COR-L47 (cell line): ENCODE data around the gene SCGB3A1.

Source experiments
- DNase-seq: peaks from one replicate; lab custom pipeline; 2025; lab: John Stamatoyannopoulos, UW

SCGB3A1 gene

GRCh38 chr5:180591311-180591887, at the start of gene SCGB3A1:
Gene SCGB3A1, minus strand, starts transcription at chr5:180591499. Its CDS starts 37 bp downstream, at chr5:180591462.
- DNase-seq, result no peak

- DNase-seq, result no peak
Measured at GRCh38 chr5:180640611-180640860, 49.2 kb upstream of the SCGB3A1 start.

- no peak for DNase-seq
Measured at GRCh38 chr5:180639741-180640610, 48.7 kb upstream of the SCGB3A1 start.

- no peak for DNase-seq
Measured at GRCh38 chr5:180639287-180639686, 48.0 kb upstream of the SCGB3A1 start.

GRCh38 chr5:180637962-180638680, 46.8 kb upstream of the SCGB3A1 start:
- DNase-seq, result no peak

GRCh38 chr5:180636403-180637075, 45.2 kb upstream of the SCGB3A1 start:
- no peak for DNase-seq

- no peak for DNase-seq
Measured at GRCh38 chr5:180636016-180636402, 44.7 kb upstream of the SCGB3A1 start.

GRCh38 chr5:180633283-180634177, 42.2 kb upstream of the SCGB3A1 start:
- no peak for DNase-seq

- no peak for DNase-seq
Measured at GRCh38 chr5:180632768-180633167, 41.5 kb upstream of the SCGB3A1 start.

- DNase-seq, result no peak
Measured at GRCh38 chr5:180631549-180632383, 40.5 kb upstream of the SCGB3A1 start.

GRCh38 chr5:180630426-180630825, 39.1 kb upstream of the SCGB3A1 start:
- no peak for DNase-seq

- no peak for DNase-seq
Measured at GRCh38 chr5:180629831-180630382, 38.6 kb upstream of the SCGB3A1 start.

- no peak for DNase-seq
Measured at GRCh38 chr5:180628827-180629750, 37.8 kb upstream of the SCGB3A1 start.

GRCh38 chr5:180628211-180628610, 36.9 kb upstream of the SCGB3A1 start:
- DNase-seq, result no peak

- DNase-seq, result no peak
Measured at GRCh38 chr5:180627386-180628120, 36.3 kb upstream of the SCGB3A1 start.

GRCh38 chr5:180626661-180627385, 35.5 kb upstream of the SCGB3A1 start:
- DNase-seq, result no peak

GRCh38 chr5:180625791-180626660, 34.7 kb upstream of the SCGB3A1 start:
- no peak for DNase-seq
